HCT116 (cell line): ENCODE results near the gene POU2AF1. TPM values are rescaled to one million over a fixed set of nuclear protein-coding genes. Genes with fewer than 3 reads are reported as not detected.

Experiments used
- ATAC-seq: fragments of 200-7000 bp; cut with Tn5 transposase; 2 replicates; pipeline ENCODE4 v1.9.1; 2020; ENCODE audit warnings: mild to moderate bottlenecking, moderate library complexity
- BruUV-seq: library from RNA; stranded (reverse); fragments of 400-500 nt; replicated peaks from 2 replicates; lab custom pipeline; 2021; lab: Mats Ljungman, UMichigan
- CTCF ChIA-PET: fragments of 300-600 bp; sonication (Branson Sonifier 250); formaldehyde crosslinking; loops from one replicate; lab custom pipeline; 2021; ENCODE audit warnings: antibody characterized with exemption; lab: Charles Lee
- POLR2A ChIA-PET: fragments of 300-600, 350-600 bp; sonication (Branson Sonifier 250); formaldehyde crosslinking; loops from one replicate; lab custom pipeline; 2021; ENCODE audit warnings: antibody characterized with exemption; lab: Charles Lee
- RAD21 ChIA-PET, 2 experiments: fragments of 300-600 bp; sonication (Branson Sonifier 250); formaldehyde crosslinking; loops; one replicate each; lab custom pipeline; 2023; ENCODE audit warnings: low total read pairs in 2 of 2; ENCODE audit not compliant: uncharacterized antibody in 2 of 2, unreplicated experiment in 2 of 2, low non-redundant PET in 1 of 2; lab: Charles Lee
- DNase-seq: peaks from one replicate; pipeline ENCODE4 v3.0.0-alpha.2; 2010; ENCODE audit warnings: low read depth, low spot score
- H2AFZ ChIP-seq: fragments of 200-600 bp; shearing (Covaris generic), sonication (generic); 2 replicates; pipeline ENCODE4 v1.6.1; 2017; ENCODE audit warnings: low read depth, mixed run types, mixed read lengths, antibody characterized with exemption, low read length; ENCODE audit not compliant: poor library complexity, severe bottlenecking
- H3K27ac ChIP-seq: 2 replicates; pipeline ENCODE4 v1.5.1; 2012; ENCODE audit warnings: low read depth, low read length
- H3K27me3 ChIP-seq: fragments of 200-600 bp; sonication (generic); 2 replicates; pipeline ENCODE4 v1.6.1; 2016; ENCODE audit warnings: mixed run types, low read length, mixed read lengths; ENCODE audit not compliant: insufficient read depth
- H3K36me3 ChIP-seq, 2 experiments: fragments of 200-500 bp in 1 of 2; fragments of 200-600 bp in 1 of 2; sonication (Bioruptor generic) in 1 of 2; sonication (generic) in 1 of 2; 2 replicates each; pipeline versions ENCODE4 v1.5.1 to v1.6.1; 2014 to 2016; ENCODE audit warnings: low read length in 2 of 2, inconsistent platforms in 1 of 2, mixed read lengths in 1 of 2, mixed run types in 1 of 2; ENCODE audit not compliant: insufficient read depth in 2 of 2, control insufficient read depth in 1 of 2
- H3K4me1 ChIP-seq, 2 experiments: fragments of 200-600 bp in 1 of 2; sonication (generic) in 1 of 2; 2 replicates each; pipeline versions ENCODE4 v1.5.1 to v1.6.1; 2012 to 2017; ENCODE audit warnings: low read length in 2 of 2, inconsistent platforms in 1 of 2, mild to moderate bottlenecking in 1 of 2, mixed read lengths in 1 of 2, mixed run types in 1 of 2, moderate library complexity in 1 of 2; ENCODE audit not compliant: insufficient read depth in 2 of 2, control insufficient read depth in 1 of 2
- H3K4me2 ChIP-seq: fragments of 200-600 bp; sonication (generic); 2 replicates; pipeline ENCODE4 v1.6.1; 2017; ENCODE audit warnings: mixed run types, low read length, mixed read lengths
- H3K4me3 ChIP-seq, 2 experiments: fragments of 200-600 bp in 1 of 2; sonication (generic) in 1 of 2; replicated peaks in 1 of 2; 2 replicates each; pipeline ENCODE4 v1.5.1; 2011 to 2016; ENCODE audit warnings: low read length in 2 of 2, control low read depth in 1 of 2, low read depth in 1 of 2, mild to moderate bottlenecking in 1 of 2, mixed read lengths in 1 of 2, mixed run types in 1 of 2
- H3K79me2 ChIP-seq: fragments of 200-600 bp; sonication (generic); 2 replicates; pipeline ENCODE4 v1.6.1; 2017; ENCODE audit warnings: mild to moderate bottlenecking, mixed run types, low read length, moderate library complexity, mixed read lengths; ENCODE audit not compliant: insufficient read depth
- H3K9ac ChIP-seq: fragments of 200-600 bp; sonication (generic); 2 replicates; pipeline ENCODE4 v1.6.1; 2016; ENCODE audit warnings: low read length, mixed read lengths
- H3K9me2 ChIP-seq: fragments of 200-600 bp; sonication (generic), shearing (Covaris generic); 2 replicates; pipeline ENCODE4 v1.6.1; 2017; ENCODE audit warnings: mixed run types, mild to moderate bottlenecking, moderate library complexity; ENCODE audit not compliant: insufficient read depth
- H3K9me3 ChIP-seq, 2 experiments: fragments of 200-500 bp in 1 of 2; fragments of 200-600 bp in 1 of 2; sonication (Bioruptor generic) in 1 of 2; sonication (generic) in 1 of 2; 2 replicates each; pipeline ENCODE4 v1.6.1; 2014 to 2017; ENCODE audit warnings: low read length in 2 of 2, mixed read lengths in 2 of 2, inconsistent platforms in 1 of 2, low read depth in 1 of 2, mild to moderate bottlenecking in 1 of 2, mixed run types in 1 of 2, moderate library complexity in 1 of 2; ENCODE audit not compliant: control insufficient read depth in 1 of 2, insufficient read depth in 1 of 2
- H4K20me1 ChIP-seq: fragments of 200-600 bp; sonication (generic), shearing (Covaris generic); 2 replicates; pipeline ENCODE4 v1.6.1; 2017; ENCODE audit warnings: mixed run types, mild to moderate bottlenecking, moderate library complexity; ENCODE audit not compliant: insufficient read depth
- FOSL1 ChIP-seq: IDR thresholded peaks from 2 replicates; pipeline ENCODE4 v1.6.1; 2012; ENCODE audit warnings: low read depth
- JUND ChIP-seq: IDR thresholded peaks from 2 replicates; pipeline ENCODE4 v1.6.1; 2012
- RAD21 ChIP-seq: IDR thresholded peaks from 2 replicates; pipeline ENCODE4 v1.6.1; 2012; ENCODE audit warnings: low read depth, mild to moderate bottlenecking
- TCF7L2 ChIP-seq: IDR thresholded peaks from 2 replicates; pipeline ENCODE4 v1.7.0; 2011; ENCODE audit warnings: borderline replicate concordance, inconsistent platforms; ENCODE audit not compliant: insufficient read depth, insufficient read length; ENCODE audit errors: extremely low read depth
- ZFX ChIP-seq: fragments of 450-650 bp; IDR thresholded peaks from 2 replicates; pipeline ENCODE4 v1.6.1; 2017
- intact Hi-C: fragments of 100-400 bp; cut with micrococcal nuclease; formaldehyde crosslinking; loops from 2 replicates; pipeline ENCODE4 v1.10.0; 2022
- total RNA-seq: library from RNA; stranded (reverse); gene quantifications from one replicate; pipeline ENCODE4 v1.2.1, GENCODE V29; 2021; ENCODE audit not compliant: unreplicated experiment
- TF ChIP-seq, protein P1 (sequence below): IDR thresholded peaks from 2 replicates; pipeline ENCODE4 v1.6.1; 2012; ENCODE audit warnings: low read depth
- TF ChIP-seq, protein P2 (sequence below), 3 experiments: fragments of 200-600 bp in 1 of 3; sonication (generic) in 1 of 3; IDR thresholded peaks in 2 of 3; conservative IDR thresholded peaks in 1 of 3; 2 replicates each; pipeline ENCODE4 v1.5.1; 2012 to 2017; ENCODE audit warnings: low read depth in 2 of 3, low read length in 2 of 3, antibody characterized with exemption in 1 of 3, borderline replicate concordance in 1 of 3, control low read depth in 1 of 3, mild to moderate bottlenecking in 1 of 3, mixed read lengths in 1 of 3, mixed run types in 1 of 3, moderate library complexity in 1 of 3; ENCODE audit not compliant: insufficient read depth in 1 of 3

The POU2AF1 gene
- total RNA-seq, 1 experiment from 2014 or later, result 0.17 TPM

DNA sequence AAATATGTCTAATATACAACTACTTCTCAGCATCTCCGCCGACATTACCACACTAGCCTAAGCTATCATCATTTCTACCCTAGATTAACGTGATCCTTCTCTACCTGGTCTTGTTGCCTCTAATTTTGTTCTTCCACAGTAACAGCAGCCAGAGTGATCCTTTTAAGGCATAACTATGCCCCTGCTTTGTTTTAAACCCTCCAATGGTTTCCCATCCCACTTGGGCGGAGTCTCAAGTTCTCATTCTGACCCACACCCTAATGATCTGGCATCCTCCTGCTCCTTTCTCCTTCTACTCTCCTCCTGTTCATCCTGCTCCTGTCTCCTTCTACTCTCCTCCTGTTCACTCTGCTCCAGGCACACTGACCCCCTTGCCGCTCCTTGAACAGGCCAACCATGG, 31.9 kb upstream of the POU2AF1 start:
- ChIA-PET POLR2A (no interaction called here), CTCF (no interaction called here), RAD21 (no interaction called here)
- Histone ChIP-seq H3K27ac (no peak overlapping the region), H3K4me2 (no peak overlapping the region), H3K36me3 (no peaks in the 10 kb centered on the region), H3K79me2 (no peaks in the 10 kb centered on the region), H3K27me3 (peaks cover 7% of the 10 kb centered on the region), H3K9me2 (no peaks in the 10 kb centered on the region), H3K4me1 (no peaks in the 10 kb centered on the region), H3K4me3 (no peak overlapping the region), H3K9ac (no peak overlapping the region), H4K20me1 (no peaks in the 10 kb centered on the region), H3K9me3 (no peaks in the 10 kb centered on the region), H2AFZ (no peak overlapping the region)
- DNase-seq, result no peak
- intact Hi-C loops, result no loop called here
- no TSS peak for BruUV-seq
- TF ChIP-seq JUND, result no peak
- no peak for TF ChIP-seq FOSL1
- TF ChIP-seq, protein P1, sequence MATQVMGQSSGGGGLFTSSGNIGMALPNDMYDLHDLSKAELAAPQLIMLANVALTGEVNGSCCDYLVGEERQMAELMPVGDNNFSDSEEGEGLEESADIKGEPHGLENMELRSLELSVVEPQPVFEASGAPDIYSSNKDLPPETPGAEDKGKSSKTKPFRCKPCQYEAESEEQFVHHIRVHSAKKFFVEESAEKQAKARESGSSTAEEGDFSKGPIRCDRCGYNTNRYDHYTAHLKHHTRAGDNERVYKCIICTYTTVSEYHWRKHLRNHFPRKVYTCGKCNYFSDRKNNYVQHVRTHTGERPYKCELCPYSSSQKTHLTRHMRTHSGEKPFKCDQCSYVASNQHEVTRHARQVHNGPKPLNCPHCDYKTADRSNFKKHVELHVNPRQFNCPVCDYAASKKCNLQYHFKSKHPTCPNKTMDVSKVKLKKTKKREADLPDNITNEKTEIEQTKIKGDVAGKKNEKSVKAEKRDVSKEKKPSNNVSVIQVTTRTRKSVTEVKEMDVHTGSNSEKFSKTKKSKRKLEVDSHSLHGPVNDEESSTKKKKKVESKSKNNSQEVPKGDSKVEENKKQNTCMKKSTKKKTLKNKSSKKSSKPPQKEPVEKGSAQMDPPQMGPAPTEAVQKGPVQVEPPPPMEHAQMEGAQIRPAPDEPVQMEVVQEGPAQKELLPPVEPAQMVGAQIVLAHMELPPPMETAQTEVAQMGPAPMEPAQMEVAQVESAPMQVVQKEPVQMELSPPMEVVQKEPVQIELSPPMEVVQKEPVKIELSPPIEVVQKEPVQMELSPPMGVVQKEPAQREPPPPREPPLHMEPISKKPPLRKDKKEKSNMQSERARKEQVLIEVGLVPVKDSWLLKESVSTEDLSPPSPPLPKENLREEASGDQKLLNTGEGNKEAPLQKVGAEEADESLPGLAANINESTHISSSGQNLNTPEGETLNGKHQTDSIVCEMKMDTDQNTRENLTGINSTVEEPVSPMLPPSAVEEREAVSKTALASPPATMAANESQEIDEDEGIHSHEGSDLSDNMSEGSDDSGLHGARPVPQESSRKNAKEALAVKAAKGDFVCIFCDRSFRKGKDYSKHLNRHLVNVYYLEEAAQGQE, result no peak
- TF ChIP-seq RAD21, result no peak
- no peak for TF ChIP-seq TCF7L2
- no peak for ATAC-seq

DNA sequence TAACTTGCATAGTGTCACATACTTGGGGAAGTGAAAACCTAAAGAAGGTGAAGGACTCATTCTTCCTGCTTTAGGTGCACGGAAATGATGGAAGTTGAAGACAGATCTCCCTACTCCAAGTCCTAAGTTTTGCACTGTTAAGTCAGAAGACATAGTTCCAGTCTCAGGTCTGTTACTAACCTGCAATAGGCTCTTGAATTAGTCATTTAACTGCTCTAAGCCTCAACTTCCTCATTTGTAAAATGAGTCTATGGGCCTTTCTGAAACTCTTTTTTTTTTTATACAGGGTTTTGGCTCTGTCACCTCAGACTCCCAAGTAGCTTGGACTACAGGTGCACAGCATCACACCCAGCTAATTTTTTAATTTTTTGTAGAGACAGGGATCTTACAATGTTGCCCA, 30.8 kb upstream of the POU2AF1 start:
- TF ChIP-seq ZFX (no peak), TCF7L2 (no peak)
- TF ChIP-seq, protein P2, sequence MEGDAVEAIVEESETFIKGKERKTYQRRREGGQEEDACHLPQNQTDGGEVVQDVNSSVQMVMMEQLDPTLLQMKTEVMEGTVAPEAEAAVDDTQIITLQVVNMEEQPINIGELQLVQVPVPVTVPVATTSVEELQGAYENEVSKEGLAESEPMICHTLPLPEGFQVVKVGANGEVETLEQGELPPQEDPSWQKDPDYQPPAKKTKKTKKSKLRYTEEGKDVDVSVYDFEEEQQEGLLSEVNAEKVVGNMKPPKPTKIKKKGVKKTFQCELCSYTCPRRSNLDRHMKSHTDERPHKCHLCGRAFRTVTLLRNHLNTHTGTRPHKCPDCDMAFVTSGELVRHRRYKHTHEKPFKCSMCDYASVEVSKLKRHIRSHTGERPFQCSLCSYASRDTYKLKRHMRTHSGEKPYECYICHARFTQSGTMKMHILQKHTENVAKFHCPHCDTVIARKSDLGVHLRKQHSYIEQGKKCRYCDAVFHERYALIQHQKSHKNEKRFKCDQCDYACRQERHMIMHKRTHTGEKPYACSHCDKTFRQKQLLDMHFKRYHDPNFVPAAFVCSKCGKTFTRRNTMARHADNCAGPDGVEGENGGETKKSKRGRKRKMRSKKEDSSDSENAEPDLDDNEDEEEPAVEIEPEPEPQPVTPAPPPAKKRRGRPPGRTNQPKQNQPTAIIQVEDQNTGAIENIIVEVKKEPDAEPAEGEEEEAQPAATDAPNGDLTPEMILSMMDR (IDR thresholded peaks at IDR 0.05 in 2 of 3, conservative IDR thresholded peaks at IDR 0.05 in 1 of 3; ENCODE audit: borderline replicate concordance in 1 of 3, insufficient read depth in 1 of 3, low read depth in 2 of 3, low read length in 2 of 3), result no peak
- intact Hi-C loops, result no loop called here
- ATAC-seq (no peak), DNase-seq (no peak)
- Histone ChIP-seq H3K9me3 (no peaks in the 10 kb centered on the region), H3K36me3 (no peaks in the 10 kb centered on the region), H4K20me1 (no peaks in the 10 kb centered on the region), H3K27me3 (peaks cover 7% of the 10 kb centered on the region; the same call in 1 of the 2 replicates), H3K4me1 (no peaks in the 10 kb centered on the region), H3K4me2 (no peak overlapping the region), H3K9me2 (no peaks in the 10 kb centered on the region), H3K27ac (no peak overlapping the region), H3K9ac (no peak overlapping the region), H3K4me3 (no peak overlapping the region), H3K79me2 (no peaks in the 10 kb centered on the region), H2AFZ (no peak overlapping the region)
- RAD21 ChIA-PET, result no interaction called here
- BruUV-seq, result no TSS peak
- CTCF ChIA-PET, result no interaction called here
- POLR2A ChIA-PET, result no interaction called here
